Ovary (tissue), 9 donors: ENCODE measurements around the gene BMP8A. TPM values are rescaled to one million over a fixed set of nuclear protein-coding genes. Genes with fewer than 3 reads are reported as not detected.

Experiments used
- DNase-seq, 5 donors: peaks; one replicate each; pipeline ENCODE4 v3.0.0-alpha.2; 2019 to 2020
- H3K27ac ChIP-seq, 2 donors: fragments of 200-600 bp; one replicate each; pipeline versions ENCODE4 v1.5.1 to v1.8.0; 2019 to 2022
- H3K27me3 ChIP-seq: fragments of 200-600 bp; one replicate; pipeline ENCODE4 v1.8.0; 2022
- H3K36me3 ChIP-seq: fragments of 200-600 bp; sonication (generic); one replicate; pipeline ENCODE4 v1.5.1; 2019
- H3K4me1 ChIP-seq: one replicate; pipeline ENCODE4 v1.8.1; 2013; ENCODE audit warnings: mild to moderate bottlenecking, moderate library complexity; ENCODE audit not compliant: insufficient read depth
- H3K4me3 ChIP-seq: fragments of 200-600 bp; sonication (generic); one replicate; pipeline ENCODE4 v1.5.1; 2017
- H3K9me3 ChIP-seq, 2 donors: fragments of 200-600 bp in 1 of 2; sonication (generic) in 1 of 2; one replicate each; pipeline versions ENCODE4 v1.5.1 to v1.8.1; 2013 to 2019; ENCODE audit warnings: mild to moderate bottlenecking in 1 of 2, moderate library complexity in 1 of 2
- CTCF ChIP-seq, 3 donors: fragments of 450-650 bp in 2 of 3; fragments of 200-600 bp in 1 of 3; IDR thresholded peaks; one replicate each; pipeline versions ENCODE4 v1.5.1 to v1.8.0; 2016 to 2022; ENCODE audit warnings: antibody characterized with exemption in 3 of 3, mild to moderate bottlenecking in 1 of 3
- EP300 ChIP-seq: sonication (generic); formaldehyde crosslinking; IDR thresholded peaks from one replicate; pipeline ENCODE4 v1.6.1; 2017; ENCODE audit warnings: antibody characterized with exemption
- POLR2A ChIP-seq: fragments of 450-650 bp; IDR thresholded peaks from one replicate; pipeline ENCODE4 v1.6.1; 2017; ENCODE audit warnings: antibody characterized with exemption, mild to moderate bottlenecking, moderate library complexity
- WGBS, 3 donors: extraction: QIAGEN DNeasy Blood & Tissue Kit in 1 of 3; methylation state at CpG; one replicate each; pipeline versions ENCODE4 v1.1.5 to v1.1.7; 2013 to 2017; 5-methylcytosine and 5-hydroxymethylcytosine counted together
- intact Hi-C, 4 donors: fragments of 100-400 bp; cut with DNase I; formaldehyde crosslinking; loops; one replicate each; pipeline versions ENCODE4 v1.11.0 to v1.15.1; 2022 to 2023
- polyA plus RNA-seq, 2 donors: library from polyadenylated mRNA; stranded (reverse); fragments of 200-250 nt in 1 of 2; fragments of 350-450 nt in 1 of 2; fragmentation: Illumina TruSeq in 1 of 2; extraction: RNeasy Lipid Tissue Mini Kit (QIAGEN cat#74804) in 1 of 2; gene quantifications; one replicate each; pipeline ENCODE4 v1.2.3, GENCODE V29; 2013 to 2014
- total RNA-seq, 7 donors: library from RNA; depleted of rRNA in 2 of 7; stranded (reverse); fragments of >200 nt in 2 of 7; fragmentation: NEBNext Ultra II Directional in 3 of 7; extraction: Animal tissue kit (Norgen Biotek cat#: 25700) in 3 of 7; gene quantifications; one replicate each; pipeline versions ENCODE4 v1.1.0 to v1.2.4, GENCODE V29; 2016 to 2023
- donor health status: DM: no; HTN: no; CAD: no; lungs with moderate emphysema.
- donor health status: DM: no; HTN: no; CAD: no.
- donor health status: Bipolar disorder and iron deficiency.
- donor health status: DM: yes; HTN: yes; CAD: no.
- donor health status: DM: no; HTN: no; CAD: no.
- donor health status: DM: yes; HTN: yes; CAD: no.

BMP8A gene
- total and polyA plus RNA-seq, 9 donors = 1.2 to 11.0 (median 5.6) TPM; not detected in 1

- 77 to 83% (median 80%) methylated on average over 4 of the region's 4 CpGs for WGBS, 3 donors
- peak in 1 of 5 donors; percentile 7 for DNase-seq
- no peaks in the 10 kb centered on the region for H3K27me3 ChIP-seq
- H3K27ac ChIP-seq = no peak overlapping the region
- TF ChIP-seq EP300 (no peak), CTCF (IDR thresholded peaks at IDR 0.05) (no peak), POLR2A (no peak)
- no peaks in the 10 kb centered on the region for H3K4me1 ChIP-seq
- no peaks in the 10 kb centered on the region for H3K36me3 ChIP-seq
- H3K4me3 ChIP-seq = no peak overlapping the region
- no peaks in the 10 kb centered on the region for H3K9me3 ChIP-seq
- intact Hi-C loops = no loop called here
Measured at GRCh38 chr1:39528082-39528481, 36.6 kb downstream of the BMP8A start.

- WGBS, 3 donors = 87 to 91% (median 88%) methylated on average over 10 of the region's 10 CpGs
- peak in 1 of 5 donors; percentile 13 for DNase-seq
- no peak for TF ChIP-seq EP300
- no peak for TF ChIP-seq POLR2A
- TF ChIP-seq CTCF (IDR thresholded peaks at IDR 0.05) = no peak
- no peaks in the 10 kb centered on the region for H3K36me3 ChIP-seq
- H3K27ac ChIP-seq = no peak overlapping the region
- no peak overlapping the region for H3K4me3 ChIP-seq
- H3K9me3 ChIP-seq = no peaks in the 10 kb centered on the region
- intact Hi-C loops = loop anchor here in 3 of 4 donors (10.0 kb wide), 1 partner anchor 425 kb away; no protein-coding TSS in a partner anchor
- no peaks in the 10 kb centered on the region for H3K27me3 ChIP-seq
- no peaks in the 10 kb centered on the region for H3K4me1 ChIP-seq
Measured at GRCh38 chr1:39529901-39530535, 38.6 kb downstream of the BMP8A start.

GRCh38 chr1:39531526-39531925 is 40.1 kb downstream of the BMP8A start:
- WGBS, 3 donors = 92 to 96% (median 94%) methylated on average over 4 of the region's 4 CpGs

GRCh38 chr1:39533442-39533841 is 42.0 kb downstream of the BMP8A start:
- DNase-seq = peak in 1 of 5 donors; percentile 3
- intact Hi-C loops = loop anchor here in 3 of 4 donors (10.0 kb wide), 1 partner anchor 429 kb away; no protein-coding TSS in a partner anchor

More at GRCh38 chr1:39531526-39531925, 40.1 kb downstream of the BMP8A start:
- Histone ChIP-seq H3K27ac (no peak overlapping the region), H3K27me3 (no peaks in the 10 kb centered on the region), H3K4me1 (no peaks in the 10 kb centered on the region), H3K9me3 (no peaks in the 10 kb centered on the region), H3K4me3 (no peak overlapping the region), H3K36me3 (no peaks in the 10 kb centered on the region)
- peak in 1 of 5 donors; percentile 15 for DNase-seq
- no peak for TF ChIP-seq POLR2A
- TF ChIP-seq EP300 = no peak
- intact Hi-C loops = loop anchor here in 3 of 4 donors (10.0 kb wide), 1 partner anchor 427 kb away; no protein-coding TSS in a partner anchor

More at GRCh38 chr1:39533442-39533841, 42.0 kb downstream of the BMP8A start:
- Histone ChIP-seq H3K4me3 (no peak overlapping the region), H3K4me1 (no peaks in the 10 kb centered on the region), H3K27ac (no peak overlapping the region), H3K36me3 (no peaks in the 10 kb centered on the region), H3K9me3 (no peaks in the 10 kb centered on the region), H3K27me3 (no peaks in the 10 kb centered on the region)
- no peak for TF ChIP-seq CTCF (IDR thresholded peaks at IDR 0.05)
- no peak for TF ChIP-seq EP300
- TF ChIP-seq POLR2A = no peak
- 94 to 100% (median 98%) methylated on average over 1 of the region's 1 CpG for WGBS, 3 donors
